Activated naive CD4-positive, alpha-beta T cell treated with anti-CD3 and anti-CD28 coated beads for 36 hours (primary cell): ENCODE measurements around the gene OSBPL5. TPM values are rescaled to one million over a fixed set of nuclear protein-coding genes. Genes with fewer than 3 reads are reported as not detected.
A peak's percentile ranks its signal among the peaks of the same experiment; 100 is the strongest.

Experiments used
- CTCF ChIA-PET: fragments of 350-600 bp; sonication (Branson Sonifier 250); formaldehyde crosslinking; loops from one replicate; lab custom pipeline; 2021; ENCODE audit warnings: antibody characterized with exemption; lab: Charles Lee
- DNase-seq: peaks from one replicate; pipeline ENCODE4 v3.0.0-alpha.2; 2020
- H3K27ac Mint-ChIP-seq: one replicate; pipeline ENCODE4 v1.8.0; 2021; ENCODE audit warnings: mild to moderate bottlenecking, mixed read lengths
- H3K27me3 Mint-ChIP-seq: one replicate; pipeline ENCODE4 v1.8.0; 2021; ENCODE audit warnings: low read depth, mixed read lengths
- H3K36me3 Mint-ChIP-seq: one replicate; pipeline ENCODE4 v1.8.0; 2021; ENCODE audit warnings: low read depth, mixed read lengths
- H3K4me1 Mint-ChIP-seq: one replicate; pipeline ENCODE4 v1.8.0; 2021; ENCODE audit warnings: low read depth, mixed read lengths
- H3K4me3 Mint-ChIP-seq: one replicate; pipeline ENCODE4 v1.8.0; 2021; ENCODE audit warnings: mild to moderate bottlenecking, moderate library complexity, mixed read lengths
- H3K9me3 Mint-ChIP-seq: one replicate; pipeline ENCODE4 v1.8.0; 2021; ENCODE audit warnings: mixed read lengths
- intact Hi-C: fragments of 100-400 bp; cut with micrococcal nuclease; formaldehyde crosslinking; loops from one replicate; pipeline ENCODE4 v1.15.1; 2023
- total RNA-seq, 2 experiments: library from RNA; stranded (reverse); gene quantifications; one replicate each; pipeline ENCODE4 v1.2.3, GENCODE V29; 2021

OSBPL5 gene
- total RNA-seq, 2 experiments from 2014 or later, result 3.5 to 3.9 TPM

GRCh38 chr11:3164138-3164551 lies 965 bp downstream of the OSBPL5 start:
- Mint-ChIP-seq H3K27ac (no peak overlapping the region), H3K36me3 (no peaks in the 10 kb centered on the region), H3K4me1 (peaks cover 21% of the 10 kb centered on the region), H3K9me3 (no peaks in the 10 kb centered on the region), H3K4me3 (peak overlapping the region; percentile 61), H3K27me3 (peaks cover 25% of the 10 kb centered on the region)
- no peak for DNase-seq
- CTCF ChIA-PET, result no interaction called here
- intact Hi-C loops, result loop anchor here (2.0 kb wide), 1 partner anchor 53 kb away; no protein-coding TSS in a partner anchor

- Mint-ChIP-seq H3K36me3 (no peaks in the 10 kb centered on the region), H3K27me3 (peaks cover 22% of the 10 kb centered on the region), H3K4me1 (peaks cover 17% of the 10 kb centered on the region), H3K27ac (no peak overlapping the region), H3K4me3 (peak overlapping the region; percentile 61), H3K9me3 (no peaks in the 10 kb centered on the region)
- DNase-seq, result no peak
- intact Hi-C loops, result no loop called here
- CTCF ChIA-PET, result interaction anchor here (0.6 kb wide), 1 partner anchor 286 kb away, joined by 3 read pairs; no protein-coding TSS in a partner anchor
Measured at GRCh38 chr11:3163241-3163981, 1.7 kb downstream of the OSBPL5 start.

- CTCF ChIA-PET, result no interaction called here
- Mint-ChIP-seq H3K9me3 (no peaks in the 10 kb centered on the region), H3K4me3 (no peak overlapping the region), H3K4me1 (peaks cover 17% of the 10 kb centered on the region), H3K36me3 (no peaks in the 10 kb centered on the region), H3K27me3 (peaks cover 22% of the 10 kb centered on the region), H3K27ac (no peak overlapping the region)
- intact Hi-C loops, result no loop called here
- no peak for DNase-seq
Measured at GRCh38 chr11:3162410-3163240, 2.5 kb downstream of the OSBPL5 start.

GRCh38 chr11:3161720-3162409 lies 3.2 kb downstream of the OSBPL5 start:
- Mint-ChIP-seq H3K9me3 (no peaks in the 10 kb centered on the region), H3K4me3 (no peak overlapping the region), H3K27ac (no peak overlapping the region), H3K36me3 (no peaks in the 10 kb centered on the region), H3K4me1 (peaks cover 17% of the 10 kb centered on the region), H3K27me3 (peaks cover 22% of the 10 kb centered on the region)
- intact Hi-C loops, result no loop called here
- no peak for DNase-seq
- CTCF ChIA-PET, result no interaction called here

- Mint-ChIP-seq H3K27ac (no peak overlapping the region), H3K36me3 (no peaks in the 10 kb centered on the region), H3K4me1 (peaks cover 17% of the 10 kb centered on the region), H3K9me3 (no peaks in the 10 kb centered on the region), H3K27me3 (peaks cover 17% of the 10 kb centered on the region), H3K4me3 (no peak overlapping the region)
- intact Hi-C loops, result no loop called here
- CTCF ChIA-PET, result interaction anchor here (0.6 kb wide), 1 partner anchor 112 kb away, joined by 3 read pairs; no protein-coding TSS in a partner anchor
- DNase-seq, result no peak
Measured at GRCh38 chr11:3161309-3161708, 3.8 kb downstream of the OSBPL5 start.

GRCh38 chr11:3160252-3161031 lies 4.7 kb downstream of the OSBPL5 start:
- H3K27ac Mint-ChIP-seq, result no peak overlapping the region
- intact Hi-C loops, result no loop called here
- no peaks in the 10 kb centered on the region for H3K9me3 Mint-ChIP-seq
- no peaks in the 10 kb centered on the region for H3K36me3 Mint-ChIP-seq
- H3K4me1 Mint-ChIP-seq, result peaks cover 13% of the 10 kb centered on the region
- DNase-seq, result peak; percentile 30
- no peak overlapping the region for H3K4me3 Mint-ChIP-seq
- H3K27me3 Mint-ChIP-seq, result peaks cover 10% of the 10 kb centered on the region
- CTCF ChIA-PET, result interaction anchor here (0.6 kb wide), 1 partner anchor 111 kb away, joined by 3 read pairs; no protein-coding TSS in a partner anchor

GRCh38 chr11:3159296-3160190 lies 5.6 kb downstream of the OSBPL5 start:
- no peak for DNase-seq
- intact Hi-C loops, result no loop called here
- H3K27ac Mint-ChIP-seq, result no peak overlapping the region
- no peak overlapping the region for H3K4me3 Mint-ChIP-seq
- no peaks in the 10 kb centered on the region for H3K9me3 Mint-ChIP-seq
- H3K4me1 Mint-ChIP-seq, result peaks cover 13% of the 10 kb centered on the region
- CTCF ChIA-PET, result no interaction called here
- no peaks in the 10 kb centered on the region for H3K36me3 Mint-ChIP-seq
- H3K27me3 Mint-ChIP-seq, result peaks cover 10% of the 10 kb centered on the region

GRCh38 chr11:3158821-3159220 lies 6.3 kb downstream of the OSBPL5 start:
- Mint-ChIP-seq H3K27me3 (peaks cover 9% of the 10 kb centered on the region), H3K27ac (no peak overlapping the region), H3K4me1 (peaks cover 10% of the 10 kb centered on the region), H3K36me3 (no peaks in the 10 kb centered on the region), H3K9me3 (no peaks in the 10 kb centered on the region), H3K4me3 (no peak overlapping the region)
- CTCF ChIA-PET, result interaction anchor here (0.6 kb wide), 1 partner anchor 48 kb away, joined by 3 read pairs; no protein-coding TSS in a partner anchor
- intact Hi-C loops, result no loop called here
- no peak for DNase-seq

GRCh38 chr11:3158131-3158591 lies 6.9 kb downstream of the OSBPL5 start:
- no peaks in the 10 kb centered on the region for H3K36me3 Mint-ChIP-seq
- no peak for DNase-seq
- no peak overlapping the region for H3K4me3 Mint-ChIP-seq
- H3K9me3 Mint-ChIP-seq, result no peaks in the 10 kb centered on the region
- CTCF ChIA-PET, result interaction anchor here (0.6 kb wide), 1 partner anchor 47 kb away, joined by 3 read pairs; no protein-coding TSS in a partner anchor
- intact Hi-C loops, result no loop called here
- no peak overlapping the region for H3K27ac Mint-ChIP-seq
- H3K27me3 Mint-ChIP-seq, result peaks cover 7% of the 10 kb centered on the region
- H3K4me1 Mint-ChIP-seq, result peaks cover 5% of the 10 kb centered on the region

- CTCF ChIA-PET, result no interaction called here
- H3K27me3 Mint-ChIP-seq, result peaks cover 7% of the 10 kb centered on the region
- H3K36me3 Mint-ChIP-seq, result no peaks in the 10 kb centered on the region
- H3K9me3 Mint-ChIP-seq, result no peaks in the 10 kb centered on the region
- H3K27ac Mint-ChIP-seq, result no peak overlapping the region
- peaks cover 5% of the 10 kb centered on the region for H3K4me1 Mint-ChIP-seq
- intact Hi-C loops, result no loop called here
- DNase-seq, result no peak
- H3K4me3 Mint-ChIP-seq, result no peak overlapping the region
Measured at GRCh38 chr11:3157381-3158130, 7.6 kb downstream of the OSBPL5 start.
